ENCODE results near the gene BMP8A.

DNA sequence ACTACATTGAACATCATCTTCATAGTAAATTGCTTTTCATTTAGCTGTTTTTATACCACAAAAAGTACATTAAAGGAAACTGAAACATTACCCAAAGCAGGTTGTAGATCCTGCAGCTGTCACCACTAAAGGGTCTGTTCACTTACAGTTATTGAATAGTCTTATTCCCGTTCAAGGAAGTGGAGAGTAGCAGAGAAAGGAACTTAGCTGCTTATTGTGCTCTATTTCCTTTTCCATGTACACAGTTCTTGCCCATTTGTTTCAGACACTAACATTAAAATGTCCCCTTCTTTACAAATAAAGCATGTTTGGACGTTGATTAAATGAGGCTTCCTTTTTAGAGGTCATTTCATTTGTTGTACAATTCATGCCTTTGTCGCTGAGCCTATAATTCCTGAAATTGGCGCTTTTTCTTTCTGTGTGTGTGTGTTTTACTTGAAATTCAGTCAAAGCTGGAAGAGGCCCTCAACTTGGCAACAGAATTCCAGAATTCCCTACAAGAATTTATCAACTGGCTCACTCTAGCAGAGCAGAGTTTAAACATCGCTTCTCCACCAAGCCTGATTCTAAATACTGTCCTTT lies 44.4 kb upstream of the BMP8A start:
- TF ChIP-seq, protein P1, sequence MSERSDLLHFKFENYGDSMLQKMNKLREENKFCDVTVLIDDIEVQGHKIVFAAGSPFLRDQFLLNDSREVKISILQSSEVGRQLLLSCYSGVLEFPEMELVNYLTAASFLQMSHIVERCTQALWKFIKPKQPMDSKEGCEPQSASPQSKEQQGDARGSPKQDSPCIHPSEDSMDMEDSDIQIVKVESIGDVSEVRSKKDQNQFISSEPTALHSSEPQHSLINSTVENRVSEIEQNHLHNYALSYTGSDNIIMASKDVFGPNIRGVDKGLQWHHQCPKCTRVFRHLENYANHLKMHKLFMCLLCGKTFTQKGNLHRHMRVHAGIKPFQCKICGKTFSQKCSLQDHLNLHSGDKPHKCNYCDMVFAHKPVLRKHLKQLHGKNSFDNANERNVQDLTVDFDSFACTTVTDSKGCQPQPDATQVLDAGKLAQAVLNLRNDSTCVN (tag by site-specific recombination; optimal IDR thresholded peaks at IDR 0.05) = no peak
- TF ChIP-seq ZNF544 (tag by site-specific recombination; IDR thresholded peaks at IDR 0.05) (no peak), ZFP37 (tag by site-specific recombination; IDR thresholded peaks at IDR 0.05) (no peak)

Data from HEK293 (cell line).